HTERT RPE-1 (cell line): ENCODE data around the gene EIF3K.

Experiments
- in situ Hi-C: fragments of 300-500 bp; cut with MboI; formaldehyde crosslinking; loops from 4 replicates; pipeline ENCODE4 v1.14.3; 2020; ENCODE audit warnings: low sequenced_read_pairs

EIF3K gene

DNA sequence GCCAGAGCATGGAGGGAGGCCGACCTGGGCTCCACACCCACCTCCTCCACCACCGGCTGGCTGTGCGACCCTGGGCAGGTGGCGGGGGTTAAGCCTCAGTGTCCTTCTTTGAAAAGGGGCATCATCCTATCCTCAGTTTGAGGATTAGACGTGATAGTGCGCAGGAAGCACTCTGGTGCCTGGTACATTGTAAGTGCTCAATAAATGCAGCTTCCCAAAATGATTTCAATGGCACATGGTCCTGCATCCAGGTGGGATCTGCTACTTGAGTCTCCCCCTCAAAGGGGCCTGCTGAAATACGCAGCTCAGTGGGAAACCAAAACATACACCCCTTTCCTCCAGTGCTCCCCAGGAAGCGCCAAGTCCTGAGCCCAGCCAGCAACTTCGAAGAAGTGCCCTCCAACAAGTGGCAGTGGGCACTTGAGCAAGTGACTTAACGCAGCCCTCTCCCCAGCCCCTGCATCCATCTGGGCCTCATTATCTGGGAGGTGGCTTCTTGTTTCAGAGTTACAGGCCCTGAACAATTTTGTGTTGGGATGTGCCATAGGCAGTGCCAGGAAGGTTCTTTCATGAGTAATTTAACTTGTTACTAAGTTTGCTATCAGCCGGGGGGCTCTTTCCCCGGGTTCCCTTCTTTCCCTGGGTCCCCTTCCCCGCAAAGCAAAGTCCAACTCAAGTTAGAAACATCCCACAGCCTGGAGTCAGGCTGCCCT is 46.4 kb downstream of the EIF3K start:
- in situ Hi-C loops, result no loop called here

DNA sequence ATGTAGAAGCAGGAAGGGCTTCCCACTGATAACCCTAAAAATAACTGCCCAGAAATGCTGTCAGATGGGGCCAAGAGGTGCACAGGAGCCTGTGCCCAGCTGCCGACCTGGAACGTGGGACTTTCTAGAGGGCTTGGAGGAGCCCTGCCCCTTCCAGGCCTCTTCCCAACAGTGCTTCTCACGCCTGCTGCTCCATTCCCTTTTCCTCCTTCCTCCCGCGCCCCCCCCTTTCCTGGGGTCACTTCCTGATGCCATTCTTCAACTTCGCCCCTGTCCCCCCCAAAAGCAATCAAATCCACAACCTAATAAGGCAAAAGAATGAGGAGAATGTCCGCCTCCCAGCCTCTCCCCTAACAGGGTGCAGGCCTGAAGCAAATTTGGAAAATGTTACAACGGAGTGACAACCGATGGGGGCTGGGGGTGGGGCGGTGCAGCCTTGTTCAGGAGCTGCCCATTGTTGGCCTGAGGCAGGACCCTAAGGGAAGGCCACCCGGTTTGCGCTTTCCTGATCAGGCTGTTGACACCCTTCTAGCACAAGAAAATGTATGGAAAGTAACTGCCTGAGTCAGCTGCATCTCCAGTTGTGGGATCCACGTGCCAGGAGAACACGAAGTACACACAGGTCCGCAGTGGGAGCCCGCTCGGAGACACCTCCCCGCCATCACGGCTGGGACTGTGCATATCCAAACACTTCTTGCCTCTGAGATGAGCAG is 47.1 kb downstream of the EIF3K start:
- in situ Hi-C loops, result no loop called here

DNA sequence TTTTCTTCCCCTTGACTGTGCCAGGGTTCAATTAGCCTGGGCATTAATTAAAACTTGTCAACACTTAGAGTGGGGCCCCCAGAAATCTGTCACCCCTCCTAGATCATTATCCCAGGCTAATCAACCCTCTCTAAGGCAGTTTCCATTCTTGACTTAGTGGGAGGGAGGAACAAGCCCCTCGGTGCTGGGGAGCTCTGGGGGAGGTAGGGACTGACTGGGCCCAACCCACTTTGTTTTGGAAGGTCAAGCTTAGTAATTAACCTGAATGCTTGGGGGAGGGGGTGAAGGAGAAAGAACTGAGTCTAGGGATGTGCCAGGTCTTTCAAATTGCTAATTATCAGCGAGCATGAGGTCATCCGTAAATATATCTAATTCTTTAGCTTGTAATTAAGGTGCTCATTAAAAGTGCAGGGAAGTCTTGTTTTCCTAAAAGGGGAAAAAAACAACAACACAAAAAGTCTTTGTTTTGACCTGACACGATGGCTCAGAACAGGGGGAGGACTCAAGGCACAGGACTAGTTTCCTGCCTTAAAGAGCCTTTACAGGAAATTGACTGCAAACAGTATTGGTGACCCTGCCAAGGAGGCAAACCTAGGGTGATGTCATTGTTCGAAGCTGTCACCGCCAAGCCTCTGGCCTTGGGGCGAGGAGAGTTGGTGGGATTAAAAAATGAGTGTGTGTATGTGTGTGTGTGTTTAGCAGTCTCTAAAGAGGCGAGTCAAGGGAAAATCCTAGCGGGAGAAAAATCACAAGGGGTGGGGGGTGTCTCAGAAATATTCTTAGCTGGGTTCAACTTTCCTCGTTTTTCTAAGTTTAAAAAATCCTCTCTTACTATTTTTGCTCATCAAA is 47.9 kb downstream of the EIF3K start:
- in situ Hi-C loops, result no loop called here

DNA sequence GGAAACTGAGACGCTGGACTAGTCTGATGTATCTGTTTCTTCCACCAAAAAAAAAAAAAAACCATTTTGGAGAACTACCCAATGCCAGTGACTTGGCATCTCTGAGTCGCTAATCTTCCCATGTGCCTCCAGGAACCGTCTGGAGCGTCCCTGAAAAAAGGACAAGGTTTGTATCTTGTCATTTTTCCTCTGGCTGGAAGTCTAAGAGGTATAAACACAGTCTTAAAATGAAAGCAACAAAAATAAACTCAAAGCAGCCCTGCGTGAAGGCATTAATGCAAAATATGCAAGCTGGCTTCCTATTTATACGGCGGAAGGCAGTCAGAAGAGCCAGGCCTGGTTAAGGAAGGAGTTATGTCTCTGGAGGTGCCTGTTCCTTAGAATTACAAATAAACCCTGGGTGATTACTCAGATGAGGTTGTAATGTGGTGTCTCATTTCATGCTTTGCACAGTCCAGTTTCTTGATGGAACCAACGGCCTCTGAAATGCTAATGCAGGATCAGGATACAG is 48.7 kb downstream of the EIF3K start:
- in situ Hi-C loops, result no loop called here

DNA sequence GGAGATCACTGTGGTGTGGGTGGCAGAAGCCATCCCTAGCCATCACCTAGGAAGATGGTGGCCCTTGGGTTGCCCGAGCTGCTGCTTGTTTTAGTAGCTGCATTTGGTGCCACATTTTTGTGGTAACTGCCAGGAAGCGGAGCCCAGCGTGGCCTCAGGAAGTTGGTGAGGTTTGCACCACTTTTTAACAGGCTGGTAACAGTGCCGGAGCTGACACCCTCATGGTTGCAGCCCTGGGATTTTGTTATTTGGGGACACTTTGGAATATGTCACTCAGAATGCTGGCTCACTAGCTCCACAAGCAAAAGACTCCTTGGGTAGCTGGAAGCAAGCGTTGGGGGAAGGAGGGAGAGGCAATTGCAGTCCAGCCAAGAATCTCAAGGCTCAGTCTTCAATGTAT is 50.6 kb downstream of the EIF3K start:
- in situ Hi-C loops, result no loop called here

DNA sequence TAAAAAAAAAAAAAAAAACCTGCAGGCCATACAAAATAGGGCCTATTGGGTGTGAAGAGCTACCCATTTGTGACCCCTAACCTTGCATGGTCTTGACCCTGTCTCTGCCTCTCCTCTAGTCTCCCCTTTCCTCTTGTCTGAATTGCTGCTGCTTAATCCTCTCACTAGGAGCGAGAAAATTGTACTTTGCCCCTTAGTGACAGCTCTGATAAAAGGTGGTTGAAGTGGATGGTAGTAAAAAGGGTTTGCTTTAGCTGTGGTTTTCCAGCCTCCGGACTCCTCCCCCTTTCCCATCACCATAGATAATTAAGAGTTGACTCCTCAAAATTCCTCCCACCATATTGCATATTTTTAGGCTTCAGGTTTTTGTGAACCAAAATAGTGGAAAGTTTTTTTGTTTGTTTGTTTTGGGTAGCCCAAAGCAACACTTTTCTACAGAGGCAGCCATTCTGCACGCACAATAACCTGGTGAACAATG is 52.0 kb downstream of the EIF3K start:
- in situ Hi-C loops, result no loop called here

DNA sequence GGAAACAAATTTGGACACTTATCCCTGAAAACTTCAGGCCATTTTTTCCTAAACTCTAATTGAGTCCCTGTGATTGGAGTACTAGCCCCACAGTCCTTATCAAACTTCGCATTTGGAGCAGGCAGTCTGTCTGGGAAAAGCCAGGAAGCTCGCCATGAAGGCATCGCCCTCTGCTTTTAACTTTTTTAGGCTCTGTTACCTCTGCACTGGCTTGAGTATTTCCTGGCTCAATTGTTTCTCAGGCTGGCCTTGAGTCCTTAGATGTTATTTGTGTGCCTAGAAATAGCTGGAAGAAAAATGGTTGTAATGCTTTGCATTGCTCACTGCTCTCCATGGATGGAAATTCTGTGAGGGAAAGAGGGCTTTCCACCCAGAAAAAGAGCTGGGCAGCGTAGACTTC is 52.7 kb downstream of the EIF3K start:
- in situ Hi-C loops, result no loop called here

DNA sequence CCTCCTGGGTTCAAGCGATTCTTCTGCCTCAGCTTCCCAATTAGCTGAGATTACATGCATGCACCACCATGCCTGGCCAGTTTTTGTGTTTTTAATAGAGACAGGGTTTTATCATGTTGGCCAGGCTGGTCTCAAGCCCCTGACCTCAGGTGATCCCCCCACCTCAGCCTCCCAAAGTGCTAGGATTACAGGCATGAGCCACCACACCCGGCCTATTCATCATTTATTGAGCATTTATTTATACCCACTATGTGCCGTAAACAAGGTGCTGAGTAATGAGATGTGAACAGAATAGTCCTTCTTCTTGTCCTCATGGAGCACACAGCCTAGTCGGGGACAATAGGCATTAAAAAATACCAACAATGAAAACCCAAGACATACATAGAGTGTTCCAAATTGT is 54.0 kb downstream of the EIF3K start:
- in situ Hi-C loops, result no loop called here

DNA sequence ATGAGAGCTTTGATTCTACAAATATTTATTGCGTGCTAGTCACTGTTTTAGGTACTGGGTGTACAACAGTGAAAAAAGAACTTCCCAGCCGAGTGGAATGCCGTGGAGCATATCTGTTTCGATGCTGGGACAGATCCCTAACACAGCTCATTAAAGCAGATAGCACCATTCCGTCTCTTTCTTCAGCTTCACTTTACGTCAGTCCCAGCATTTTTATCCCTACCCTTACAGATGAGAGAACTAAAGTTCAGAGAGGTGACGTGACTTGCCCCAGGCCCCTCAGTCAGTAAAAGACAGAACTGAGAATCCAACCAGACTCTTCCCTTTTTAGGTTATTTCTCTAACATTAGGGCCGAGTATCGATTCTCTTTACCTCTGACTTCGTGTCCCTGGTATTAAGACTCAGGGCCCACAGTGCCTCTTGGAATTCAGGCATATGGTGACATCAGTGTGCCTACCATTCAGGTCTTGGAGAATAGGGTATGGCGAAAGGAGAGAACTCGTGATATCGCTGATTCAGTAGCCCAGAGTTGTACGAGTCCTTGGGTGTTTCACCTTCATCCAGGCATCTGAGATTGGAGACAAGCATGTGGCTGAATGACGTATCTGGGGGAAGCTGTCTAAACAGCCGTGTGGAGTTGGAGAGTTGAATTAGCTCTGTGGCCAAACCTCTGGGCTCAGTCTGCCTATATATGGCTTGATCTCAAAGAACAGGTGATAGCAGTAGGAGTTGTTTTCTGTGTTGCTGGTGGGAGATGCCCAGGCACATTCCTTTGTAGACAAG is 55.6 kb downstream of the EIF3K start:
- in situ Hi-C loops, result no loop called here

DNA sequence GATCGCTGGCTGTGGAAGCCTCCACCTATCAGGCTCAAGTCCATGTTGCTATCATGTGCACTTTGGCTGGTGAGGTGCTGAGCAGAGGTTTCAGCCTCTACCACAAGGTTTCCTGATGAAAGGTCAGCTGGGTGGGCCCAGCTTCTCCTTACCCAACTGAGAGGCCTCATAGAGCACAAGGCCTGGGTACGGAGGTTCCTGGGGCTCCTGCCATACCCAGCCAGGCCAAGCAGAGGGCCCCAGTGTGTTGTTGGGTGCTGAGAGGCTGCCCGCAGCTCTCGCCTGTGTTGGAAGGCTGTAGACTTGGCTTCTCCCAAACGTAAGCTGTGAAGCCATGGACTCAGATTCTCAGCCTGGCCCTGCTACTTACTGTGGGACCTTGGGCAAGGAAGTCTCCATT is 56.6 kb downstream of the EIF3K start:
- in situ Hi-C loops, result no loop called here

DNA sequence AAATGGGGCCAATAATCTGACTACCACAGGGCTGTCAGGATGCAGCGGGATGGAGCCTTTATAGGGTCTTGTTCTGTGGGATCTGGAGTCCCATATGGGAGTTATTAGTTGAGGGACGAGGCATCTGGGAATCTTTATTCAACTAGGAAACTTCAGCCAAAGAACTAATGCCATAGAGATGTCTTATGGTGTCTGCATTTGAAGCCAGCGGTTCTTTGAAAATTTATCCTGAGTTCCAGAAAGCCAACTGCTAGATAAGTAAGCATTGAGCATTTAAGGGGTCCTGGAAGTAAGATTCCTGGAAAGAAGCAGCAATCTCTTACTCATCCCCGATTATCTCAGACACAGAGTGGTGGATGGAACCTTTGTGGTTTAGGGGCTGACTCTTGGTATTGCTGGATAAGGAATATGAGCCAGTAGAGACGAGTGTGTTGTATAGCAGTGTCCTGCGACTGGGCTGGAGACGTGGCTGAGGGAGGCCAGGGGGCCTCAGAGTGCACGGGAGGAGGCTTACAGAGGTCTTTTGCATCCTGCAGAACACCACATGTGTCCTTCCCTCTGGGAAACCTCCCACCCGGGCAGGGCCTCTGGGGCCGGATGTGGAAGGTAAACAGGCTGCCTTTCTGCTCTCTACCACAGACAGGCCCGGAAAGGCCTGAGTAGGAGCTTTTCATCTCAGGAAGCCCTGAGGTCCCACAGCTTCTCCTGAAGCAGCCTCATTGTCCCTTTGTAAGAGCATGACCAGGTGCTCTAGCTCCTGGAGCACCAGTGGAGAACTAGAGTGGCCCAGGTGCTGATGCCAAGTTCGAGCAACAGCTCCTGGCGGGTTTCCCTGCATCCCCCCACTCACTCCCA is 57.3 kb downstream of the EIF3K start:
- in situ Hi-C loops, result no loop called here

DNA sequence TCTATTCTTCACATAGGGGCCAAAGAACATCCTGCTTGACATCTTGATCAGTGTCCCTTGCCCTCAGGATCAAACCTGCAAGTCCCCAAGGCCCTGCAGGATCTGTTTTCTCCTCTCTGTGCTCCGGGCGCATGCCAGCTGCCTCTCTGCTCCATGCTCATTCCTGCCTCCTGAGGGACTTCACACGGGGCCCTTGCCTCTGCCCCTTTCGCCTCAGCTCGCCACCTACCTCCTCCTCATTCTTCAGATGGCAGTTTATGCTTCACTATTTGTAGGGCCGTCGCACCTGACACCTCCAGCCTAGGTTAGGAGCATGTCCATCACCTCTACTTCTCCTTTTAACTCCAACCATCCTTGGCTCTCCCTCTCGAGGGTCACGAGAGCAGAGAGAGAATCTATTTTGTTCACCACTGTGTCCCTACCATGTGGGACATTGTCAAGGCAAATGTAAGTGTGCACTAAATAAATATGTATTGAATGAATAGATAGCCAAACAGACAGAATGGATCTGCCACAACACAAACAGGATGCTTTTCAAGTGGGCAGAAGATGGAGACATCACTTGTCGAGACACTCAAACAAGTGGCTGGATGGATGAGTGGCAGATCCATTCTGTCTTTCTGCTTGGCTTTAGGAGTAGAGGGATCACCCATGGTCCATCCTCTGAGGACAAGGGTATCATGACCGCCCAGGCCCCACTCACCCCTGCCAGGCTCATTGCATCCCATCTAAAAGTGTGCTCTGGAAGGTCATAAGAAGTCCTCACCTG is 58.1 kb downstream of the EIF3K start:
- in situ Hi-C loops, result no loop called here

DNA sequence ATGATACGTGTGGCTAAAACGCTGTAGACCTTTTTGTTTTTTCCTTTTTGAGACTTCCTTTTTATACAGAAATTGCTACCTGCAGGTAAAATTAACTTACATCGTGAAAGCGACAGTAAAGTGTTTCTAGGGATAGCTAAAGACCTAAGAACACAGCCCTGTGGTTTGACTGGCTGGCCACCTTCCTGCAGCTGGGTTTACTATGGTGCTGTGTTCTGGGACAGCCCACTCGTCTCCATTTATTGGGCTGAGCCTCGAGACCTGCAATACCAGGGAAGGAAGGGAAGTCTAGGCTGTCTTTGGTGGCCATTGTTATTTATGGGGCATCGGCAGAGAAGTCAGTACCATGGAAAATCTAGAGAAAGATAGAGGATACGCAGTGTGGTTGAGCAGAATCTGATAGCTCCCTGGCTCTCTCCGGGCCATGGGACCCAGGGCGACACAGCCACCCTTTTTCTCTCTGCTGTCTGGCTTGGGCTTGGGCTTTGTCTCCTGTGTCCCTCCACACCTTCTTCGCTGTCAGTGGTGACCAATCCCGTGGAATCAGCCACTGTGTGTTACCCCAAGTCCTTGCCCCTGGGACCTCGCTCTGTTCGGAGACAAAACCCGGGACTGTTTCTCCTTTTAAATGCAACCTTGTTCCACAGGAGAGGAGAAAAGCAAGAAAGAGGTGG is 59.4 kb downstream of the EIF3K start:
- in situ Hi-C loops, result no loop called here

DNA sequence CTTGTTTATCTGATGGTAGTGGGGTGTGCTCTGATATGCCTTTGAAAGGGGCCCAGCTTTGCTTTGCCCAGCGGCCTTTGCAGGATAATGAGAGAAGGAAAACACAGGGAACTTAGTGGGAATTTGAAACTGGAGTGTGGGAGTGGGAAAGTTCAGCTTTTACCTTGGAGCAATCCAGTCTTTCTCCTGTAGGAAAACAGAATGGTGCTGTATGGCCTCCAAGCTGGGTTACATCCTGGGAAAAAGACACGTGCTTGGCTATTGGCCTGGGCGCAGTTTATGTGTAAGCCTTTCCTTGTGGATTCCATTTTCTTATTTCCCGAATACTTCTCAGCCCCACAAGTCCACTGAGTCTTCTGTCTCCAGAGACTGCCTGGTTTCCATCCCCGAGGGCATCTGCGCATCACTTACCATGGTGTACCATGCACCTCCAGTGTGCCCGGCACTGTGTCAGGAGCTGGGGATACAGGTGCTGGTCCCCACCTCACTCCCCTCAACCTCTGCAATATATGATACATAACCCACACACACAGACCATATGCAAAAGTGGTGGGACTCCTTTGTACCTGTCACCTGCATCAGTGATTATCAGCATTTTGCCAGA is 60.0 kb downstream of the EIF3K start:
- in situ Hi-C loops, result no loop called here

DNA sequence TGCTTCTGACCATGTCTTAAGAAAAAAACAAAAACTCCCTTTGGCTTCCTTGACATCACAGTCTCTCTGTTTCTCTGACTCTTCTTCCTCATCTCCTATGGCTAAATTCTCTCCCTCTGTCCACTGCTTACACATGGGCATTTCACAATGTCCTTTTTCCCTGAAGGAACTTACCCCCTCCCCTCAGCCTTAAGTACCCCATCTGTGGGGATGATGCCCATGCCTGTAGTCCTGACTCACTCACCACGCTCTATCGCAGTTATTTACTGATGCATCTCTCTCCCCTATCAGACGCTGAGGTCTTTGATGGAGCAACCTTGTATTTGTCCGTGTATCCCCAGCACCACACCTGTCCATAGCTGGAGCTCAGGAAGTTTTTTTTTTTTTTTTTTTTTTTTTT is 60.9 kb downstream of the EIF3K start:
- in situ Hi-C loops, result no loop called here

DNA sequence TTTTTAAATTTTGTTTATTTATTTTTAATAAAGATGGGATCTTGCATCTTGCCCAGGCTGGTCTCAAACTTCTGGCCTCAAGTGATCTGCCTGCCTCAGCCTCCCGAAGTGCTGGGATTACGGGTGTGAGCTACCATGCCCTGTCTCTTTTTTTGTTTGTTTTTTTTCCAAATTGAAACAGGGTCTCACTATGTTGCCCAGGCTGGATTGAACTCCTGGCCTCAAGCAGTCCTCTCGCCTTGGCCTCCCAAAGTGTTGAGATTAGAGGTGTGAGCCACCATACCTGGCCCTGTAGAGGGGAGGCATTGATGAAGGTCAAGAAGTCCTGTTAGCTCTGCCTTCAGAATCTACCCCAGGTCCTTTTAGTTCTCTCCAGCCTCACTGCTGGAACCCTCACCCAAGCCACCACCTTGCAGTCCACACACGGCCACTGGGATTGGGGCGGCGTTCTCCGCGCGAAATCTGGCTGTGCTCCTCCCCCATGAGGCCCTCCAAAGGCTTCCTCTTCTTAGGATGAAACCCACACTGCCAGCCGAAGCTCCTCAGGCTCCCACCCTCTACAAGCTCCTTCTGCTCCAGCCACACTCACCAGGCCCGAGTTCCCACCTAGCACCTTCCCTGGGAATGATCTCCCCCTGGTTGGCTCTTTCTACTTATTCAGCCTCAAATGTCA is 63.3 kb downstream of the EIF3K start:
- in situ Hi-C loops, result no loop called here

DNA sequence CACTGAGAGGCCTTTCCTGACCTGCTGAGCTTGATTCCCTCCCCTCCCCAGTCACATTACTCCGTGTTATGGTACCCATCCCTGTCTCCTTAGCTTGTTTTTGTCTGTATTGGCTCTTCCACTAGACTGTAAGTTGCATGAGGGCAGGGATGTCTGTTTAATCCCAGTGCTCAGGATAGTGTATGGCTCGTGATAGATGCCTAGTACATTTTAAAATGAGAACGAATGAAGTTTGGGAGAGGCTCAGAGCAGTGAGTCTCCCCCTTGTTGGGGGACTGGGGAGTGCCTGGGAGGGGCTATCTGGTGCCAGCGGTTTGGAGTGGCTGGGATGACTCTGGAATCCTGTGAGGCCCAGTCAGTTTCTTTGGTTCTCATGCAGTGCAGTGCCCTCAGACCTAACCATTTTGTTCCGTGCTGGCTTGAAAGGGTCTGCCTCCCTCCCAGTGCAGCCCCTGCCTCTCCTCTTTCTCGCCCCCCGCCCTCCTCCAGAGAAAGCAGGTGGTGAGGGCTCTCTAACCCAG is 63.9 kb downstream of the EIF3K start:
- in situ Hi-C loops, result no loop called here
